ENCODE measurements around the gene CLEC6A.
"Not testable (repeated sequence)": the region's sequence is repeated elsewhere in the genome, so short reads cannot be mapped to it uniquely, and the experiment has no call there.

The CLEC6A gene

DNA sequence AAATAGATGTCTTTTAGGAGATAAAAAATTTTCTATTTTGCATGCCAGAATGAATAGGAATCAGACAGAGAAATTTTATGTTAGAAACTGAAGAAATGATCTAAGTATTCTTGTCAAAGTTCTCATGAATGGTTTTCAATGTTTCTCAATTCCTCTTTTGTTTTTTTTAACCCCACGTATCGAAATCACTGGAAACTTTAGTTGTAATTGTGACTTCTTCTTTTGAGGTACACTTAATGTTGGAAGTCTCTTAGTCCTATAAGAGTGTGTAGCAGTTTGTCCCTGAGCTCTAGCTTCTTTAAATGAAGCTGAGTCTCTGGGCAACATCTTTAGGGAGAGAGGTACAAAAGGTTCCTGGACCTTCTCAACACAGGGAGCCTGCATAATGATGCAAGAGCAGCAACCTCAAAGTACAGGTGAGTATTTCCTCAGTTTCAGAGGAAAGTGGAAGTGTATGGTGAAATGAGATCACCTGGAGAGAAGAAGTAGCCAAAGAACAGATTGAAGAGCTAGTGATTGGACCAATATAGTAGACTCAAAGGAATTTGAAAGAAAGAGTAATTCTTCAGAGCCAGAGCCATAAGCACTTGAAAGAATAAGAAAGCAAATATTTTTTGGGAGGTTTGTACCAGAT lies at the start of gene CLEC6A:
TSS of gene CLEC6A (plus strand) at position 236 of the 634 bp plus-strand sequence. CDS start at position 386, 150 bp downstream.
- no peak for DNase-seq

DNA sequence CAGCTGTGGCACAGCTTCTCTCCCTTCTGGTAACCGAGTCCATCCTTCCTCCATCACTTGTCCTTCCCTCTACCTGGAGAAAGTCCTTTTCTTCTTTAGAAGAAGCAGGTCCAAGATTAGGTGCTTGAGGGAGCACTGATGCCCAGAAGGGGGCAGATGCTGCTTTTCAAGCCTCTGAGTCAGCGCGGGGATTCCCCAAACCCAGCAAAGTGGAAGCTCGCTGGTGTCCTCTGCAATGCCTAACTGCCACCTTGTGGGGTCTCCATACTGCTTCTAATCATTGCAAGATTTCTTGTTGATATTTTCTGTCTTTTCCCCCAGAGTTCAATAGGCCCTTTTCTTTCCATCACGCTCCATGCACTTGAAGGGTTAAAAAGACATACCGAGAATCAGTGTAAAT lies 36.2 kb upstream of the CLEC6A start:
- not testable (repeated sequence) for DNase-seq

- DNase-seq: no peak
Measured at GRCh38 chr12:8420506-8420905, 35.3 kb upstream of the CLEC6A start.

- DNase-seq: not testable (repeated sequence)
Measured at GRCh38 chr12:8444536-8445278, 11.1 kb upstream of the CLEC6A start.

DNA sequence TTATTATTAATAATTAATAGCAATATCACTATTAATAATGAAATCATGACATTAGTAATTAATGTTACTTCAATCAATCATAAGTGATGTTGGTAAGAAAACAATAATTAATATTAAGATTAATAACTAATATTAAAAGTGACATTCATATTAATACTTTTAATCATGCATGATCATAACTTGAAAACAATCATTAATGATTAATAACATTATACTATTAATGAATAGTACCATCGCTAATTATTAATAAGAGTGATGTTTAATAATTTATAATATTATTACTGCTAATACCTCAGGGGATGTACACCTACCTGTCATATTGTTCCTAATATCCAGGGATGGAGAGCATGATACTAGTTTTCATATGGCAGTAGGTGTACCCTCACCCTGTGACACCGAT lies 10.0 kb upstream of the CLEC6A start:
- no peak for DNase-seq

GRCh38 chr12:8446642-8447547 lies 8.9 kb upstream of the CLEC6A start:
- no peak for DNase-seq

DNA sequence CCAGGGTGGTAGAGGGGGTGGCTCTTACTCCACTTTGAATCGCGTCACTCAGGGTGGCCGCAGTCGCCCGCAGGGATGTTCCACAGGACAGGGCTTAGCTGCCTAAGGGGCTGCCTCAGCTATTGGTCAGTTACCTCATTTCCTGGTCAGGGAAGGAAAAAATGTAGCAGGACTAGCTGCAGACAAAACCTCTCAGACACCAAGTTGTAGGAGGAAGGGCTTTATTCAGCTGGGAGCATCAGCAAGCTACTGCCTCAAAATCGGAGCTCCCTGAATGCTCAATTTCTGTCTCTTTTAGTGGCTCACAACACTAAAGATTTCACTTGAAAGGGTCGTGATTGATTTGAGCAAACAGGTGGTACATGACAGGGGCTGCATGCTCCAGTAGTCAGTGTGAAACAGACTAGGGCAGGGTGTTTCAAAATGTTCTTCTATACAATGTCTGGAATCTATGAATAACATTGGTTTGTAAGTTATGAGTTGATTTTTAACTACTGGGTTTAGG lies 6.4 kb upstream of the CLEC6A start:
- no peak for DNase-seq

DNA sequence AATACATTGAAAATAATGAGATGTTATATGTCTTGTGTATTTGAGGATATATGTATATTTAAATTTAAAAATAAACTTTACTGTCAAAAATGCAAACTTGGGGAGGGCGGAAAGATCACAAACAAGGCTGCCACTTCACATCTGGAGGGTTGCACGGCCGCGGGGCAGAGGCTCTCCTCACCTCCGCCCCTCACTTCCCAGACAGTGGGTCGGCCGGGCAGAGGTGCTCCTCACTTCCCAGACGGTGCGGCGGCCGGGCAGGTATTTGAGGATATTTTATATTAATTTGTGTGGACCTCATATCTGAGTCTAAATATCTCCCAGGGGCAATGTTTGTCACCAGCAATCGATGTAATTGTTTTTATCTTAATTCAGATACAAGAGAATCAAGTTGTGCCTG lies 3.7 kb upstream of the CLEC6A start:
- no peak for DNase-seq

GRCh38 chr12:8453021-8453513 lies 2.7 kb upstream of the CLEC6A start:
- DNase-seq: no peak

GRCh38 chr12:8453796-8454195 lies 2.0 kb upstream of the CLEC6A start:
- no peak for DNase-seq

DNA sequence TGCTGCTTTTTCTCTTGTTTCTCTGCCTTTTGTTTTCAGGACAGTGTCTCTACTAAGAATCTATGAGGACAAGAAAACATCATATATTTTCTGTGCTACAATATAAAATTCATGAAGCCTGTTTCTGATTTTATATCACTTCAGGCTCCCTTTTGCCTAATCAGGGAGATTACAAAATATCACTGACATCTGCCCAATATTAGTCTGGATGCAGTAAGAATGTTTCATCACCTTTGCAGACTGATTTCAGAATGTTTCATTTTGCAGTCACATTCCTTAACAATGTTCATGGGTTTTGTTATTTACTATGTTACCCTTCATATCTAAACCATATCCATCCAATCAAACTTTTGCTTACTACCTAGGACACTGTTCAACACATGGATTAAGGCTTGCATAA lies 491 bp upstream of the CLEC6A start:
- no peak for DNase-seq

- no peak for DNase-seq
Measured at GRCh38 chr12:8461426-8461825, 5.7 kb downstream of the CLEC6A start.

GRCh38 chr12:8465301-8465996 lies 9.7 kb downstream of the CLEC6A start:
- DNase-seq: no peak

DNA sequence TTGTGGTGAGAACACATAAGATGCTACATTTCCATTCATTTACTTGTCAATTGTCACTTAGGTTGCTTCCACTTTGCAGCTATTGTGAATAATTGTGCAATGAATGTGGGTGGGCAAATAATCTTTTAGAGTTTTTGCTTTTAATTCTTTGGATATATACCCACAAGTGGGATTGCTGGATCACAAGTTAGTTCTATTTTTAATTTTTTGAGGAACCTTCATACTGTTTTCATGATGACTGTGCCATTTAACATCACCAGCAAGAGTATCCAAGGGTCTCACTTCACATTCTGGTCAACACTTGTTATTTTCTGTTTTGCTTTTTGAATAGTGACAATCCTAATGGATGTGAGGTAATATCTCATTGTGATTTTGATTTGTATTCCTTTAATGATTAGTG lies 10.5 kb downstream of the CLEC6A start:
- DNase-seq: no peak

GRCh38 chr12:8471090-8471489 lies 15.3 kb downstream of the CLEC6A start:
- DNase-seq: no peak

DNA sequence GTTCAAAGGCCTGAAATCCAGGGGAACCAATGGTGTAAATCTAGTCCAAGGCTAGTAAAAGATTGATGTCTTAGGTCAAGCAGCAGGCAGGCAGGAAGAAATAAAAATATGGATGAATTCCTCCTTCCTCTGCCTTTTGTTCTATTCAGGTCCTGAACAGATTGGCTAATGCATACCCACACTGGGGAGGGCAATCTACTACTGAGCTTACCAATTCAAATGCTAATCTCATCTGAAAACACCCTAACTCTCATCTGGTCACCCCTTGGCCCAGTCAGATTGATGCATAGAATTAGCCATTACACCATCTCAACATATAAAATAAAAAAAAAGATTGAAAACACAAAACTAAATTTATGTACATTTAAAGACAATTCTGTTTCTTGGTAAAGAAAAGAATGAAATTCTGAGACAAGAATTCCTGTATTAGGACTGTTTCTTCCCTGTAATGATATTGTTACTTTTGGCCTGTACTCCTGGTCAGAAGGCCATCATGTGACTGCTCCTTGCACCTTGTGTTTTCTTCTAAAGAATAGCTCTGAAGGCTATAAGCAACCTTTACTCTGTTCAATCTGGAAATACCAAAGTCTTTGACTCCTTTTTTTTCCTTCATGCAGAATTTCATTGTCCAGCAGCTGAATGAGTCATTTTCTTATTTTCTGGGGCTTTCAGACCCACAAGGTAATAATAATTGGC lies 19.9 kb downstream of the CLEC6A start:
- no peak for DNase-seq

GRCh38 chr12:8482571-8483061 lies 26.9 kb downstream of the CLEC6A start:
- DNase-seq: no peak

- no peak for DNase-seq
Measured at GRCh38 chr12:8483079-8483478, 27.3 kb downstream of the CLEC6A start.

GRCh38 chr12:8491646-8492530 lies 36.1 kb downstream of the CLEC6A start:
- no peak for DNase-seq

- no peak for DNase-seq
Measured at GRCh38 chr12:8493084-8493483, 37.3 kb downstream of the CLEC6A start.

DNA sequence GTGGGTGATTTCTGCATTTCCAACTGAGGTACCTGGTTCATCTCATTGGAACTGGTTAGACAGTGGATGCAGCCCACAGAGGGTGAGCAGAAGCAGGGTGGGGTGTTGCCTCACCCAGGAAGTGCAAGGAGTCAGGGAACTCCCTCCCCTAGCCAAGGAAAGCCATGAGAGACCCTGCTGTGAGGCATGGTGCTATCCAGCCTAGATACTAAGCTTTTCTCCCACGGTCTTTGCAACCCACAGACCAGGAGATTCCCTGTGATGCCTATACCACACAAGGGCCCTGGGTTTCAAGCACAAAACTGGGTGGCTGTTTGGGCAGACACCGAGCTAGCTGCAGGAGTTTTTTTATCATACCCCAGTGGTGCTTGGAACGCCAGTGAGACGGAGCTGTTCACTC lies 39.9 kb downstream of the CLEC6A start:
- not testable (repeated sequence) for DNase-seq

Data from activated CD8-positive, alpha-beta memory T cell treated with anti-CD3 and anti-CD28 coated beads, Interleukin-2, amount 50 U/mL, for 48 hours (primary cell).